ENCODE measurements around the gene PRKCB.

GRCh38 chr16:23889189-23889588, 53.4 kb downstream of the PRKCB start:
- TF ChIP-seq CTCF (IDR thresholded peaks at IDR 0.05) = no peak
- TF ChIP-seq EP300 (IDR thresholded peaks at IDR 0.05) = no peak

Data from gastroesophageal sphincter (tissue), 3 donors.